Common myeloid progenitor, CD34-positive (primary cell): ENCODE measurements around the gene CTSW.

Experiments used
- CTCF ChIA-PET: fragments of 350-600 bp; sonication (Branson Sonifier 250); formaldehyde crosslinking; loops from one replicate; lab custom pipeline; 2021; ENCODE audit warnings: antibody characterized with exemption; lab: Charles Lee
- POLR2A ChIA-PET: fragments of 350-600 bp; sonication (Branson Sonifier 250); formaldehyde crosslinking; loops from one replicate; lab custom pipeline; 2021; ENCODE audit warnings: antibody characterized with exemption; lab: Charles Lee
- DNase-seq, 3 donors: peaks; one replicate each; pipeline versions ENCODE4 v3.0.0 to v3.0.0-alpha.2; 2013
- H3K27ac ChIP-seq, 2 experiments: 1 replicate in 1 of 2; 2 replicates in 1 of 2; pipeline ENCODE4 v1.7.0; 2013; ENCODE audit warnings: inconsistent platforms in 2 of 2, low read length in 2 of 2, mild to moderate bottlenecking in 2 of 2, low read depth in 1 of 2, moderate library complexity in 1 of 2; ENCODE audit not compliant: severe bottlenecking in 2 of 2, insufficient read depth in 1 of 2, poor library complexity in 1 of 2
- H3K27me3 ChIP-seq, 5 experiments: replicated peaks in 2 of 5; 1 replicate in 3 of 5; 2 replicates in 2 of 5; pipeline versions ENCODE4 v1.6.1 to v1.7.0; 2013; ENCODE audit warnings: low read length in 4 of 5, mild to moderate bottlenecking in 2 of 5, moderate library complexity in 2 of 5, inconsistent platforms in 1 of 5; ENCODE audit not compliant: insufficient read depth in 5 of 5, control insufficient read depth in 4 of 5
- H3K36me3 ChIP-seq, 4 experiments: 1 replicate in 2 of 4; 2 replicates in 2 of 4; pipeline versions ENCODE4 v1.6.1 to v1.7.0; 2013; ENCODE audit warnings: low read length in 3 of 4, control low read depth in 1 of 4, mild to moderate bottlenecking in 1 of 4; ENCODE audit not compliant: control insufficient read depth in 4 of 4, insufficient read depth in 4 of 4
- H3K4me1 ChIP-seq, 4 experiments: 1 replicate in 3 of 4; 2 replicates in 1 of 4; pipeline versions ENCODE4 v1.6.1 to v1.7.1; 2013; ENCODE audit warnings: low read length in 3 of 4, mild to moderate bottlenecking in 3 of 4, control low read depth in 1 of 4, inconsistent platforms in 1 of 4, moderate library complexity in 1 of 4; ENCODE audit not compliant: control insufficient read depth in 4 of 4, insufficient read depth in 4 of 4; ENCODE audit errors: control extremely low read depth in 1 of 4
- H3K4me3 ChIP-seq, 7 experiments: 1 replicate in 4 of 7; 2 replicates in 3 of 7; pipeline versions ENCODE4 v1.5.1 to v1.7.0; 2013; ENCODE audit warnings: mild to moderate bottlenecking in 7 of 7, low read length in 6 of 7, moderate library complexity in 6 of 7, inconsistent platforms in 2 of 7, low read depth in 2 of 7, control low read depth in 1 of 7; ENCODE audit not compliant: insufficient read depth in 4 of 7, control insufficient read depth in 1 of 7; ENCODE audit errors: extremely low read depth in 1 of 7
- H3K9me3 ChIP-seq, 5 experiments: 1 replicate in 4 of 5; 2 replicates in 1 of 5; pipeline versions ENCODE4 v1.6.1 to v1.7.1; 2013; ENCODE audit warnings: low read length in 4 of 5, mild to moderate bottlenecking in 2 of 5, inconsistent platforms in 1 of 5, low read depth in 1 of 5, moderate library complexity in 1 of 5; ENCODE audit not compliant: control insufficient read depth in 4 of 5, insufficient read depth in 2 of 5; ENCODE audit errors: control extremely low read depth in 1 of 5
- WGBS: methylation state at CpG from one replicate; pipeline ENCODE4 v1.1.5; 2013; ENCODE audit not compliant: insufficient coverage; 5-methylcytosine and 5-hydroxymethylcytosine counted together

The CTSW gene

DNA sequence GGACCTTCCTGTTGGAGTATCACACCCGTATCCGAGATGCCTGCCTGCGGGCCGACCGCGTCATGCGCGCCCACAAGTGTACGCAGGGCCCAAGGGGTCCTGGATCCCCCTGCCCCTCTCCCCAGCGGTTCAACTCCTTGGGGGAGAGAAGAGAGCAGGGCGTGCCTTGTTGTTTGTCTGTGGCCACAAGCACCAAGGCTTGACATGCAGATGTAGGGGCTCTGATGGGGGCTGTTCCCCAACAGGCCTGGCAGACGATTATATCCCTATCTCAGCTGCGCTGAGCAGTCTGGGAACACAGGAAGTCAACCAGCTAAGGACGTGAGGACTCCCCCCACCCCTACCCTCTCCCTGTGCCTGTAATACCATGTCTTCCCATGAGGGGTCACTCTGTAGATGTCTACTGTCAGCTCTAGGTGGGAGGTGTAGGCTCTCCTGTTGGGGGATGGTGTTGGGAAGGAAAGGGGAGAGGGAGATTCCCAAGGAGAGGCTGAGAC lies 28.5 kb upstream of the CTSW start:
- Histone ChIP-seq H3K9me3 (peaks cover 0 to 7% (median 0%) of the 10 kb centered on the region in 5 experiments), H3K4me1 (peaks cover 0 to 9% (median 8%) of the 10 kb centered on the region in 4 experiments), H3K36me3 (peaks cover 12 to 56% (median 45%) of the 10 kb centered on the region in 4 experiments), H3K4me3 (no peak overlapping the region), H3K27ac (no peak overlapping the region), H3K27me3 (no peaks in the 10 kb centered on the region)
- 97% methylated on average over 13 of the region's 14 CpGs for WGBS
- peak in 1 of 3 donors; percentile 34 for DNase-seq
- ChIA-PET POLR2A (interaction anchor here (0.6 to 2.1 kb wide), 2 partner anchors 18 to 212 kb away, joined by 3 to 6 read pairs; partner anchors contain the start of gene SNX32), CTCF (interaction anchor here (0.9 to 4.9 kb wide), 14 partner anchors 9 to 145 kb away, joined by 3 to 20 read pairs (median 4); partner anchors contain the start of genes FIBP, MUS81 and SNX32)

DNA sequence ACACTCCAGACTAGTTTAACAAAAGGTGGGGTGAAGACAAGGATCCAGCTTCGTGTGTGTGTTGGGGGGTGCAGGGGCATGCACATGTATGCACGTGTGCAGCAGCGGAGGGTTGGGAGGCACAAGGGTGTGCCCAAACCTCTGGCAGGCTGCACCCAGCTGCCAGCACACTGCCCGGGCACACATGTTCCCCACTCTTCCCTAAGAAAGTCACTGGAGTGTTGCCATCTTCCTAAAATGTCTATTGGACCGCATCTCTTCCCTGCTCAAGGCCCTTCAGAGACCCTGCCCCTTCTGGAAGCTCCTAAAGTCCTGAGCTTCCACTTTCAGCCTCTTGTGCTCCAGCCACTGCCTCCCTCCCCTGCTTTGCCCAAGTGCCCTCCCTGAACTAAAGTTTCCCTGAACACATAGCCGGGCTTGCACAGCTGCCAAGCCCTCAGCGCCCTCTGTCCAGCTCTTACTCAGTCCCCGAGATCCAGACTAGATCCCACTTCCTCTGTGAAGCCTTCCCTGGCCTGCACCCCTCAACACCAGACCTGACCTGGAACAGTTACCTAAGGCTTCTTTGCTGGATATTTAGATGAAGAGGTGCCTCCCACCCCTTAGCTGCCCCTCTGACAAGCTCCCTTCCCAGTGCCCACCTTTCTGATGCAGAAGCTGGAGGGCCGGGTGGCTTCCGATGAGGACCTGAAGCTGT lies 27.7 kb upstream of the CTSW start:
- Histone ChIP-seq H3K27ac (no peak overlapping the region), H3K27me3 (no peaks in the 10 kb centered on the region)
- CTCF ChIA-PET: interaction anchor here (0.9 to 4.9 kb wide), 16 partner anchors 8 to 170 kb away, joined by 3 to 20 read pairs (median 4); partner anchors contain the start of genes FIBP, MUS81 and SNX32

DNA sequence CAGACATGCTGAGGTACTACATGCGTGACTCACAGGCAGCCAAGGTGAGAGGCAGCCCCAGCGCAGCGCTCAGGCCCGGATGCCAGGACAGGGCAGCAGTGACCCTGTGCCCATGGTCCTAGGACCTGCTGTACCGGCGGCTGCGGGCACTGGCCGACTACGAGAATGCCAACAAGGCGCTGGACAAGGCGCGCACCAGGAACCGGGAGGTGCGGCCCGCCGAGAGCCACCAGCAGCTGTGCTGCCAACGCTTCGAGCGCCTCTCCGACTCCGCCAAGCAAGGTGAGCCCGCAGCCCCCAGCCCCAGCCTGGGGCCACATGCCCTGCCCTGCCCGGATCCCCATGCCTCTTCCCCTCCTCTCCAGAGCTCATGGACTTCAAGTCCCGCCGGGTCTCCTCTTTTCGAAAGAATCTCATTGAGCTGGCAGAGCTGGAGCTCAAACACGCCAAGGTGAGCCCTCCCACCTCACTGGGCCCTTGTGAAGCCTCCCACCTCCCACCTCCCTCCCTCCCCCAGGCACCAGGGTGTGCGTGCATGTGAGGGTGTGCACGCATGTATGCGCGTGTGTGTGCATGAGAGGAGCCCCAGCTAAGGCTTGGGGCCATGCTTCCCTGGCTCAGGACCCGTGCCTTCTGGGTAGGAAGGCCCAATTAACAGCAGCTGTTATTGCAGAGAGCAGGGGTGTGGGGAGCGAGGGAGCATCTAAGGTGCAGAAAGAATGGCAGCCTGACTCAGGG lies 27.0 kb upstream of the CTSW start:
- no peak overlapping the region for H3K27ac ChIP-seq
- DNase-seq: no peak
- H3K27me3 ChIP-seq: no peaks in the 10 kb centered on the region
- H3K9me3 ChIP-seq: peaks cover 0 to 7% (median 0%) of the 10 kb centered on the region in 5 experiments
- no peak overlapping the region for H3K4me3 ChIP-seq
- H3K36me3 ChIP-seq: peaks cover 12 to 61% (median 46%) of the 10 kb centered on the region in 4 experiments
- WGBS: 94% methylated on average over 26 of the region's 33 CpGs
- ChIA-PET CTCF (interaction anchor here (0.9 to 4.9 kb wide), 12 partner anchors 9 to 170 kb away, joined by 3 to 20 read pairs (median 4); partner anchors contain the start of genes CTSW, FIBP and SNX32), POLR2A (interaction anchor here (1.2 to 2.1 kb wide), 2 partner anchors 19 kb away, joined by 4 to 6 read pairs; partner anchors contain the start of gene SNX32)
- peaks cover 3 to 19% (median 15%) of the 10 kb centered on the region in 4 experiments for H3K4me1 ChIP-seq

More for the DNA sequence above, 27.7 kb upstream of the CTSW start:
- POLR2A ChIA-PET: interaction anchor here (0.6 to 2.1 kb wide), 4 partner anchors 19 to 213 kb away, joined by 3 to 6 read pairs (median 4); partner anchors contain the start of gene SNX32
- DNase-seq: no peak
- WGBS: 96% methylated on average over 10 of the region's 10 CpGs
- Histone ChIP-seq H3K4me3 (no peak overlapping the region), H3K36me3 (peaks cover 12 to 61% (median 46%) of the 10 kb centered on the region in 4 experiments), H3K4me1 (peaks cover 3 to 17% (median 15%) of the 10 kb centered on the region in 4 experiments), H3K9me3 (peaks cover 0 to 7% (median 0%) of the 10 kb centered on the region in 5 experiments)

DNA sequence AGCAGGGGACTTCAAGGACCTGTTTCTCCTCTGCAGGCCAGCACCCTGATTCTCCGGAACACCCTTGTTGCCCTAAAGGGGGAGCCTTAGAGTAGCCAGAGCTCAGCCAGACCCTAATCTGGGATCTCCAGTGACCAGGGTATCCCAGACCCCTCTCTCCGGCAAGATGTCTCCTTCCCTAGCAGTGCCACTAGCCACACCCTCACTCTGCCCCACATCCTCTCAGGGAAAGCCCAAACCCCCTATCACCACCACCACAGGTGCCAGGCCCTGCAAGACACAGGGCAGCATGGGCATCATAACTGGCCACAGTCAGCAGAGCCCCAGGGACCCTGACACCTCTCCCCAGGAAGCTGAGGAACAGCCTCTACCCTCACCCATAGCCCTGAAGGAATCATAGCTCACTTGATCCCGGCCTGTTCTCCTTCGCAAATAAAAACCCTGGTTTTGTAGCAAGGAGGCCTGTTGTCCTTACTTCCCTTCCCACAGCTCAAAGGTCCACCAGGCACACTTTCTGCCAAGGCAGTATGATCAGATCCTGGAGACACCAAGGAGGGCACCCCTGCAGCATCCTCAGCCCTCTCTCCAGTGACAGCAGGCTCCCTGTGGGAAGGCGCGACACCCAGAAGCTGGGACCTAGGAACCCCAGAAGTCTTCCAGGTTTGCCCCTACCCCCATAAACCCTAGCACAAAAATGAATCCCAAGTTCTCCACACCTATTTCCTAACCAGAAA lies 26.2 kb upstream of the CTSW start:
- Histone ChIP-seq H3K27ac (no peak overlapping the region), H3K36me3 (peaks cover 12 to 61% (median 46%) of the 10 kb centered on the region in 4 experiments), H3K4me3 (no peak overlapping the region), H3K4me1 (peaks cover 4 to 19% (median 17%) of the 10 kb centered on the region in 4 experiments), H3K27me3 (no peaks in the 10 kb centered on the region), H3K9me3 (peaks cover 0 to 7% (median 0%) of the 10 kb centered on the region in 5 experiments)
- CTCF ChIA-PET: interaction anchor here (0.5 to 4.9 kb wide), 8 partner anchors 10 to 177 kb away, joined by 3 to 20 read pairs (median 4); partner anchors contain the start of genes CTSW, FIBP and SNX32
- POLR2A ChIA-PET: no interaction called here
- 91% methylated on average over 4 of the region's 6 CpGs for WGBS
- no peak for DNase-seq

DNA sequence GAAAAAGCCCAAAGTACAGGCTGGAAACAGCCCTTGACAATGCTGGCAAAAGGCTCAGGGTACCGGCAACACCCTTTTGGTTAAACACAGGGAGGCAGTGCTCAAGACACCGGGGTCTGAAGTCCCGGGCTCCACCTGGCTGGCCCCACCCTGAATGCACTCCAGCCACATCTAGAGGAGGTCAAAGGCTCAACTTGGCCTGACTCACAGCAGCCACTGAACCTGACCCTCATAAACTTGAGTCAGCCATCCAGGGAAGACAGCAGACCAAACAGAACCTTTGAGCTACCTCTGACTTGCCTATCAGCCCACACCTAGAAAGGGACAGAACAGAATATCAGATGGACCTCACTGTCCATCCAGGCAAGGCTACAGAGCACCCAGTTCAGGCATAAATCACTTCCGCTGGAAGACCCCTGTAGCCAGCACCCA lies 25.5 kb upstream of the CTSW start:
- Histone ChIP-seq H3K9me3 (peaks cover 0 to 7% (median 0%) of the 10 kb centered on the region in 5 experiments), H3K27me3 (no peaks in the 10 kb centered on the region), H3K36me3 (peaks cover 12 to 61% (median 46%) of the 10 kb centered on the region in 4 experiments), H3K4me1 (peaks cover 9 to 27% (median 25%) of the 10 kb centered on the region in 4 experiments), H3K4me3 (no peak overlapping the region), H3K27ac (no peak overlapping the region)
- WGBS: 100% methylated on average over 3 of the region's 4 CpGs
- DNase-seq: no peak
- POLR2A ChIA-PET: no interaction called here
- CTCF ChIA-PET: interaction anchor here (4.9 kb wide), 1 partner anchor 30 kb away, joined by 20 read pairs; no protein-coding TSS in a partner anchor
